HepG2 (cell line): ENCODE results near the gene WDR86. TPM values are rescaled to one million over a fixed set of nuclear protein-coding genes. Genes with fewer than 3 reads are reported as not detected.

Experiments
- ATAC-seq: fragments of 200-7000 bp; cut with Tn5 transposase; 3 replicates; pipeline ENCODE4 v1.9.1; 2020; ENCODE audit warnings: mild to moderate bottlenecking, moderate library complexity
- BruUV-seq: library from RNA; stranded (reverse); fragments of 400-500 nt; replicated peaks from 2 replicates; lab custom pipeline; 2021; lab: Mats Ljungman, UMichigan
- CTCF ChIA-PET: fragments of 300-600 bp; formaldehyde crosslinking; extraction: SDS; loops from one replicate; lab custom pipeline; 2021; ENCODE audit warnings: low total read pairs, inconsistent platforms, low intra/inter-chr PET ratio; lab: Yijun Ruan, JAX
- POLR2A ChIA-PET: fragments of 350-600 bp; sonication (Branson Sonifier 250); formaldehyde crosslinking; loops from one replicate; lab custom pipeline; 2020; ENCODE audit warnings: antibody characterized with exemption, inconsistent platforms; lab: Yijun Ruan, JAX
- DNase-seq: peaks from one replicate; pipeline ENCODE4 v3.0.0-alpha.2; 2015; ENCODE audit warnings: low spot score
- FAIRE-seq: peaks from 3 replicates; lab custom pipeline; 2011; peaks lifted over from hg19 to GRCh38; lab: Jason Lieb, UNC
- H2AFZ ChIP-seq: one replicate; pipeline ENCODE4 v1.6.1; 2011; ENCODE audit warnings: low read length, inconsistent platforms
- H3K27ac ChIP-seq: fragments of 300-600 bp; 3 replicates; pipeline ENCODE4 v1.8.0; 2011; ENCODE audit warnings: mixed run types, mild to moderate bottlenecking, mixed read lengths, low read length, inconsistent platforms; ENCODE audit not compliant: insufficient read depth; ENCODE audit errors: extremely low read length
- H3K27me3 ChIP-seq, 2 experiments: fragments of 200-600 bp in 1 of 2; 2 replicates in 1 of 2; 3 replicates in 1 of 2; pipeline versions ENCODE4 v1.6.0 to v1.8.0; 2011; ENCODE audit warnings: low read length in 2 of 2, mild to moderate bottlenecking in 2 of 2, moderate library complexity in 2 of 2, inconsistent platforms in 1 of 2; ENCODE audit not compliant: insufficient read depth in 2 of 2, control insufficient read depth in 1 of 2
- H3K36me3 ChIP-seq, 2 experiments: fragments of 200-600 bp in 1 of 2; replicated peaks in 1 of 2; 2 replicates in 1 of 2; 3 replicates in 1 of 2; pipeline versions ENCODE4 v1.5.1 to v1.8.0; 2011; ENCODE audit warnings: low read length in 2 of 2, inconsistent platforms in 1 of 2; ENCODE audit not compliant: insufficient read depth in 2 of 2, control insufficient read depth in 1 of 2
- H3K4me1 ChIP-seq: 2 replicates; pipeline ENCODE4 v1.5.1; 2012; ENCODE audit warnings: low read length, inconsistent platforms; ENCODE audit not compliant: insufficient read depth
- H3K4me2 ChIP-seq: 2 replicates; pipeline ENCODE4 v1.6.0; 2011; ENCODE audit warnings: low read depth, low read length, inconsistent platforms
- H3K4me3 ChIP-seq, 3 experiments: fragments of 200-600 bp in 1 of 3; sonication (generic), shearing (Covaris generic) in 1 of 3; replicated peaks in 1 of 3; 2 replicates each; pipeline ENCODE4 v1.5.1; 2011 to 2016; ENCODE audit warnings: low read length in 3 of 3, inconsistent platforms in 2 of 3, low read depth in 2 of 3, mild to moderate bottlenecking in 2 of 3, control low read depth in 1 of 3, mixed read lengths in 1 of 3; ENCODE audit not compliant: insufficient read depth in 1 of 3
- H3K79me2 ChIP-seq: one replicate; pipeline ENCODE4 v1.6.1; 2011; ENCODE audit warnings: low read length, inconsistent platforms; ENCODE audit not compliant: insufficient read depth
- H3K9ac ChIP-seq: 2 replicates; pipeline ENCODE4 v1.6.0; 2011; ENCODE audit warnings: mild to moderate bottlenecking, low read depth, low read length, inconsistent platforms; ENCODE audit not compliant: insufficient read depth
- H3K9me3 ChIP-seq: 2 replicates; pipeline ENCODE4 v1.5.1; 2012; ENCODE audit warnings: mild to moderate bottlenecking, low read length
- H4K20me1 ChIP-seq: 2 replicates; pipeline ENCODE4 v1.6.0; 2011; ENCODE audit warnings: inconsistent platforms, mild to moderate bottlenecking, low read length, moderate library complexity; ENCODE audit not compliant: insufficient read depth
- ATM ChIP-seq: fragments of 450-650 bp; IDR thresholded peaks from 2 replicates; pipeline ENCODE4 v1.7.1; 2017; ENCODE audit warnings: mild to moderate bottlenecking, borderline replicate concordance
- FOXJ3 ChIP-seq: sonication (generic); formaldehyde crosslinking; IDR thresholded peaks from 2 replicates; pipeline ENCODE4 v1.4.0; 2020; ENCODE audit warnings: missing genetic modification reagents, mild to moderate bottlenecking, borderline replicate concordance
- STAG1 ChIP-seq: sonication (generic); formaldehyde crosslinking; IDR thresholded peaks from 2 replicates; pipeline ENCODE4 v1.4.0; 2020; ENCODE audit warnings: missing genetic modification reagents
- XRCC5 ChIP-seq: fragments of 200-400 bp; formaldehyde crosslinking; optimal IDR thresholded peaks from 2 replicates; pipeline ENCODE3; 2017; ENCODE audit warnings: mild to moderate bottlenecking, low read length
- ZNF768 ChIP-seq: sonication (generic); formaldehyde crosslinking; IDR thresholded peaks from 2 replicates; pipeline ENCODE4 v1.4.0; 2020; ENCODE audit warnings: missing genetic modification reagents
- WGBS: methylation state at CpG from one replicate; pipeline ENCODE4 v1.1.6; 2017; ENCODE audit warnings: low lambda C conversion rate; 5-methylcytosine and 5-hydroxymethylcytosine counted together
- in situ Hi-C: cut with HindIII; loops from 2 replicates; pipeline ENCODE4 v1.10.0; 2017; ENCODE audit warnings: low pct_unique_long_range_greater_than_20kb; ENCODE audit not compliant: extremely low pct_ligation_motif_present
- intact Hi-C: fragments of 100-400 bp; cut with micrococcal nuclease; formaldehyde crosslinking; loops from one replicate; pipeline ENCODE4 v1.10.0; 2022; ENCODE audit not compliant: unreplicated experiment
- polyA plus RNA-seq, 8 experiments: library from polyadenylated mRNA; depleted of rRNA in 3 of 8; stranded (reverse) in 7 of 8; unstranded in 1 of 8; fragments of >200 nt; fragmentation: Illumina TruSeq in 4 of 8; extraction: Trizol in 4 of 8; gene quantifications; 2 replicates each; pipeline versions ENCODE4 v1.2.1 to v1.2.3, GENCODE V29; 2011 to 2016; ENCODE audit warnings: low read depth in 4 of 8, missing spikeins in 1 of 8, mixed read lengths in 1 of 8; ENCODE audit not compliant: insufficient read depth in 1 of 8
- total RNA-seq, 5 experiments: library from RNA; depleted of rRNA; stranded (reverse); fragments of >200 nt; fragmentation: Illumina TruSeq; extraction: Trizol; gene quantifications; 2 replicates each; pipeline ENCODE4 v1.2.3, GENCODE V29; 2016; ENCODE audit warnings: low read depth in 1 of 5
- TF ChIP-seq, protein P1 (sequence below): sonication (generic); formaldehyde crosslinking; IDR thresholded peaks from 2 replicates; pipeline ENCODE4 v1.5.0; 2020; ENCODE audit warnings: mild to moderate bottlenecking, missing genetic modification reagents, moderate library complexity

Gene WDR86
- total and polyA plus RNA-seq, 2 of the 13 experiments (the other 11 are each of a cell fraction or from before 2014, with no cell fraction given), result 0.11 to 2.9 TPM

DNA sequence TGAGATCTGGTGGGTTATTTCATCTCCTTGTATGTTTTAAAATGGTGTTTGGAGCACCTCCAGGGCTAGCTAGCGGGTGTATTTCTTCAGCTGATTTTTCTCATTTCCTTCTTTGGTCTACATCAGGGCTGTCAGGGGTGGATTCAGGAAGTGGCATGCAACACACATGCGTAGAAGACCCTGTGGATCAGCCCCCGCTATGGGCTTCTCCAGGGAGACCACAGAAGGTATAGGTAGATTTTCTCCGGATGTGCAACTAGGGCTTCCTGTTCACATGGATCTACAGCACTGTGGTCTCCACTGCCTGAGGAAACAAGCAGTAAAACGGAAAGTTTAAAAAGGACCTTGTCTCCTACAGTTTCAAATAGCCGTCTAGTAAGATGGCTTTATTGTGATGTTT lies 57.9 kb downstream of the WDR86 start:
- H3K4me3 ChIP-seq, result no peak overlapping the region
- no peak for TF ChIP-seq FOXJ3 (CRISPR knock-in tag)
- TF ChIP-seq, all 625 proteins: peak for 0
- Histone ChIP-seq H3K36me3 (peaks cover 26 to 51% of the 10 kb centered on the region in 2 experiments; a peak in 4 of 5 replicates), H3K4me1 (peaks cover 12% of the 10 kb centered on the region), H3K27me3 (no peaks in the 10 kb centered on the region), H3K9ac (no peak overlapping the region), H3K9me3 (no peaks in the 10 kb centered on the region), H3K27ac (no peak overlapping the region), H2AFZ (no peak overlapping the region), H4K20me1 (peaks cover 5% of the 10 kb centered on the region; the same call in 1 of the 2 replicates), H3K79me2 (no peaks in the 10 kb centered on the region), H3K4me2 (no peak overlapping the region)
- no peak for FAIRE-seq
- intact Hi-C loops, result loop anchor here (5.0 kb wide), 1 partner anchor 105 kb away; the partner anchor contains the start of gene SMARCD3
- no peak for ATAC-seq
- ChIA-PET POLR2A (no interaction called here), CTCF (interaction anchor here (3.0 kb wide), 1 partner anchor 37 kb away, joined by 60 read pairs; no protein-coding TSS in a partner anchor)
- 95% methylated on average over 6 of the region's 6 CpGs for WGBS
- no peak for DNase-seq
- in situ Hi-C loops, result loop anchor here (5.0 kb wide), 1 partner anchor 35 kb away; no protein-coding TSS in a partner anchor
- BruUV-seq, result no TSS peak

DNA sequence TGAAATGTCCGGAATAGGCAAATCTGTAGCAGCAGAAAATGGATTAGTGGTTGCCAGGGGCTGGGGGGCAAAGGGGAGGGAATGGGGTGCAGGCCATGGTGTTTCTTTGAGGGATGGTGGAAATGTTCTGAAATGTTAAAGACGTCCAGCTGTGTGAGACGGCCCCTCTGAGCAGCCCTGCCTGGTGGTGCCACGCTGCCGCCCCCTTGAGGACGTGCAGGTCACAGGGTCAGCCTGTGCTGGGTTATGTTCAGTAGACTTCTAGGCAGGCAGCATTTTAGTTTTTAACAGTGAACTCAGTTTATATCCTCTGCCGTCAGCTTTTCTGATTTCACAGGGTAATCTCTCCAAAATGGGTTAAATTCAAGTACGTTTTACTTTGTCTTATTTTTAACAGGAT lies 58.8 kb downstream of the WDR86 start:
- intact Hi-C loops, result loop anchor here (5.0 kb wide), 1 partner anchor 104 kb away; the partner anchor contains the start of gene SMARCD3
- Histone ChIP-seq H3K4me3 (no peak overlapping the region), H3K36me3 (peaks cover 25 to 55% of the 10 kb centered on the region in 2 experiments), H3K79me2 (peaks cover 2% of the 10 kb centered on the region), H2AFZ (no peak overlapping the region), H3K9me3 (no peaks in the 10 kb centered on the region), H3K27ac (no peak overlapping the region), H4K20me1 (peaks cover 5% of the 10 kb centered on the region; the same call in 1 of the 2 replicates), H3K4me2 (no peak overlapping the region), H3K27me3 (no peaks in the 10 kb centered on the region), H3K4me1 (peaks cover 19% of the 10 kb centered on the region), H3K9ac (no peak overlapping the region)
- CTCF ChIA-PET, result interaction anchor here (1.3 to 3.0 kb wide), 5 partner anchors 36 to 106 kb away, joined by 4 to 60 read pairs (median 5); no protein-coding TSS in a partner anchor
- 56% methylated on average over 8 of the region's 8 CpGs for WGBS
- BruUV-seq, result no TSS peak
- in situ Hi-C loops, result loop anchor here (5.0 kb wide), 1 partner anchor 34 kb away; no protein-coding TSS in a partner anchor
- POLR2A ChIA-PET, result interaction anchor here (2.2 kb wide), 1 partner anchor 10 kb away, joined by 11 read pairs; the partner anchor contains the start of gene NUB1
- TF ChIP-seq ZNF768 (CRISPR knock-in tag) (0 out of 2 replicates have a peak, but pooled peaks have one; percentile 15), ATM (no peak), STAG1 (CRISPR knock-in tag) (peak; percentile 46), XRCC5 (peak; percentile 45)
- TF ChIP-seq, protein P1, sequence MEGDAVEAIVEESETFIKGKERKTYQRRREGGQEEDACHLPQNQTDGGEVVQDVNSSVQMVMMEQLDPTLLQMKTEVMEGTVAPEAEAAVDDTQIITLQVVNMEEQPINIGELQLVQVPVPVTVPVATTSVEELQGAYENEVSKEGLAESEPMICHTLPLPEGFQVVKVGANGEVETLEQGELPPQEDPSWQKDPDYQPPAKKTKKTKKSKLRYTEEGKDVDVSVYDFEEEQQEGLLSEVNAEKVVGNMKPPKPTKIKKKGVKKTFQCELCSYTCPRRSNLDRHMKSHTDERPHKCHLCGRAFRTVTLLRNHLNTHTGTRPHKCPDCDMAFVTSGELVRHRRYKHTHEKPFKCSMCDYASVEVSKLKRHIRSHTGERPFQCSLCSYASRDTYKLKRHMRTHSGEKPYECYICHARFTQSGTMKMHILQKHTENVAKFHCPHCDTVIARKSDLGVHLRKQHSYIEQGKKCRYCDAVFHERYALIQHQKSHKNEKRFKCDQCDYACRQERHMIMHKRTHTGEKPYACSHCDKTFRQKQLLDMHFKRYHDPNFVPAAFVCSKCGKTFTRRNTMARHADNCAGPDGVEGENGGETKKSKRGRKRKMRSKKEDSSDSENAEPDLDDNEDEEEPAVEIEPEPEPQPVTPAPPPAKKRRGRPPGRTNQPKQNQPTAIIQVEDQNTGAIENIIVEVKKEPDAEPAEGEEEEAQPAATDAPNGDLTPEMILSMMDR, result peak; percentile 54
- DNase-seq (no peak), ATAC-seq (peak; percentile 70), FAIRE-seq (peak; percentile 12)
